ENCODE data around the gene G3BP2. TPM values are rescaled to one million over a fixed set of nuclear protein-coding genes. Genes with fewer than 3 reads are reported as not detected.

G3BP2 gene
- total and polyA plus RNA-seq, 4 donors = 15.7 to 81.6 (median 55.1) TPM

- no peak overlapping the region for H3K4me3 ChIP-seq (ENCODE audit: low read depth in 1 of 3, low read length in 3 of 3)
- H3K4me1 ChIP-seq (ENCODE audit: control insufficient read depth in 4 of 4, insufficient read depth in 4 of 4, low read length in 3 of 4) = no peaks in the 10 kb centered on the region
- no peak for DNase-seq (ENCODE audit: low spot score)
- H3K27me3 ChIP-seq (ENCODE audit: control insufficient read depth in 4 of 4, insufficient read depth in 4 of 4, low read length in 3 of 4) = no peaks in the 10 kb centered on the region
- H3K36me3 ChIP-seq (ENCODE audit: control insufficient read depth in 4 of 4, insufficient read depth in 3 of 4, low read depth in 1 of 4, low read length in 3 of 4) = peaks cover 0 to 5% (median 0%) of the 10 kb centered on the region in 4 donors
- no peak overlapping the region for H3K9ac ChIP-seq (ENCODE audit: low read depth in 1 of 2, low read length in 2 of 2)
- H3K9me3 ChIP-seq (ENCODE audit: control insufficient read depth in 4 of 4, low read length in 3 of 4) = no peaks in the 10 kb centered on the region
- TF ChIP-seq YY1 (IDR thresholded peaks at IDR 0.05) (no peak), HNF4G (IDR thresholded peaks at IDR 0.05) (no peak), NR2F2 (IDR thresholded peaks at IDR 0.05) (no peak), FOXA2 (IDR thresholded peaks at IDR 0.05) (no peak)
- no peak overlapping the region for H3K27ac ChIP-seq (ENCODE audit: low read depth in 1 of 2, low read length in 2 of 2)
- WGBS = 83% methylated on average over 3 of the region's 3 CpGs
Measured at GRCh38 chr4:75686346-75686745, 13.1 kb upstream of the G3BP2 start.

DNA sequence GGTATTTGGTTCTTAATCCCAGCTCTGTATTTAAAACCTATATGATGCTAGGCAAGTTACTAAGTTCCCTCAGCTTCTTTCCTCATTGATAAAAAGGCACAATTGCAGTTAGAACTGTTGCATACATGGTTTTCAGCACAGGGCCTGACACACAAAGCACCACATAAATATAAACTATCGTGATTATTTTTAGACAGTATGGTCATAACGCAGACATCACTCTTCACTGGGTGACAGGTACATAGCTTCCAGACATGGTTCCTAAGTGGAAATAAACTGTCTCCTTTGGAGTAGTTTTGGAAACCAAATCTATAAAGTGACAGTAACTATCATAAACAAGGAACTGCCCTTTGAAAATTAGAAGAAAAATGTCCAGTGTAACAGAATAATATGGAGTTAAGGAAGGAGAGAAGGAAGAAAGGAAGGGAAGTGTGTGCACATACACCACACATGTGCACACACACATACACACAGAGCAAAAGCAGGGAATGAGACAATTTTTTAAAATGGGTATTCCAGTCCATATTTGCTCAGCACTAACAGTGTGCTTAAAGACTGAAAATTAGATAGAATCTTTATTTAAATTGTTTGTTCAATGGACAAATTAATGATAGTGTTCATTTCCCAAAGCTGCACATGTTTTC is 12.5 kb upstream of the G3BP2 start:
- no peak overlapping the region for H3K4me3 ChIP-seq (ENCODE audit: low read depth in 1 of 3, low read length in 3 of 3)
- DNase-seq (ENCODE audit: low spot score) = no peak
- no peak overlapping the region for H3K9ac ChIP-seq (ENCODE audit: low read depth in 1 of 2, low read length in 2 of 2)
- peaks cover 0 to 4% (median 0%) of the 10 kb centered on the region in 4 donors for H3K36me3 ChIP-seq (ENCODE audit: control insufficient read depth in 4 of 4, insufficient read depth in 3 of 4, low read depth in 1 of 4, low read length in 3 of 4)
- H3K4me1 ChIP-seq (ENCODE audit: control insufficient read depth in 4 of 4, insufficient read depth in 4 of 4, low read length in 3 of 4) = no peaks in the 10 kb centered on the region
- H3K27me3 ChIP-seq (ENCODE audit: control insufficient read depth in 4 of 4, insufficient read depth in 4 of 4, low read length in 3 of 4) = no peaks in the 10 kb centered on the region
- no peak overlapping the region for H3K27ac ChIP-seq (ENCODE audit: low read depth in 1 of 2, low read length in 2 of 2)
- WGBS = 91% methylated on average over 2 of the region's 2 CpGs
- H3K9me3 ChIP-seq (ENCODE audit: control insufficient read depth in 4 of 4, low read length in 3 of 4) = no peaks in the 10 kb centered on the region
- TF ChIP-seq GABPA (IDR thresholded peaks at IDR 0.05 in 1 of 2, conservative IDR thresholded peaks at IDR 0.05 in 1 of 2) (no peak), SP1 (IDR thresholded peaks at IDR 0.05) (no peak), NR2F2 (IDR thresholded peaks at IDR 0.05) (no peak), HNF4A (conservative IDR thresholded peaks at IDR 0.05) (no peak)

DNA sequence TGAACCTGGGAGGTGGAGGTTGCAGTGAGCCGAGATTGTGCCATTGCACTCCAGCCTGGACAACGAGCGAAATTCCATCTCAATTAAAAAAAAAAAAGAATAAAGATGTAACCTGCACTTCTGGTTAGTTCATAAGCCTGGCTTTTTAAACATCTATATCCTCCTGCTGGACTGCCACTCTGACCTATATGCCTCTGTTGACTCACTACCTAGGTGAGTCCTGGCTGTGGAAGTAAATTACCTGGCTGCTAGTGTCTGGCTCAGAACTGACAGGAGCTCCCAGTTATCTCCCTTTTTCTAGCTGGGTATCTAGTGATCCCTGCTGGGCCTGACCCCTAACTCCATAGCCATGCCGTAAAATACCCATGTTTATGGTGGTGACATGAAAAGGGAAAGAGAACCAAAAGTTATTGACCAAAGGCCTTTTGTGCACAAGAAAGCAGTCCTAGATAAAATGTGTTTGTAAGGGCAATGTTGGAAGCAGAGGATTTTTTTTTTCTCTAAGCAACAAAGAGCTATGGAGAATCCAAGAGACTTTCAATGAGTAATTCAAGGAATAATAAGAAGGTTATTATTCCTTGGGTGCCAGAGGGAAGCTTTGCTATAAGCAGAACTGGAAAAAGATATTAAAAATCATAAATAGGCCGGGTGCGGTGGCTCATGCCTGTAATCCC is 10.4 kb upstream of the G3BP2 start:
- DNase-seq (ENCODE audit: low spot score) = no peak
- 97% methylated on average over 6 of the region's 6 CpGs for WGBS
- H3K27me3 ChIP-seq (ENCODE audit: control insufficient read depth in 4 of 4, insufficient read depth in 4 of 4, low read length in 3 of 4) = no peaks in the 10 kb centered on the region
- TF ChIP-seq TAF1 (conservative IDR thresholded peaks at IDR 0.05) (no peak), FOXA1 (IDR thresholded peaks at IDR 0.05) (no peak), HNF4A (conservative IDR thresholded peaks at IDR 0.05) (no peak), JUND (IDR thresholded peaks at IDR 0.05) (no peak), EGR1 (IDR thresholded peaks at IDR 0.05; ENCODE audit: low read depth in 2 of 2) (no peak)
- TF ChIP-seq, protein P1, sequence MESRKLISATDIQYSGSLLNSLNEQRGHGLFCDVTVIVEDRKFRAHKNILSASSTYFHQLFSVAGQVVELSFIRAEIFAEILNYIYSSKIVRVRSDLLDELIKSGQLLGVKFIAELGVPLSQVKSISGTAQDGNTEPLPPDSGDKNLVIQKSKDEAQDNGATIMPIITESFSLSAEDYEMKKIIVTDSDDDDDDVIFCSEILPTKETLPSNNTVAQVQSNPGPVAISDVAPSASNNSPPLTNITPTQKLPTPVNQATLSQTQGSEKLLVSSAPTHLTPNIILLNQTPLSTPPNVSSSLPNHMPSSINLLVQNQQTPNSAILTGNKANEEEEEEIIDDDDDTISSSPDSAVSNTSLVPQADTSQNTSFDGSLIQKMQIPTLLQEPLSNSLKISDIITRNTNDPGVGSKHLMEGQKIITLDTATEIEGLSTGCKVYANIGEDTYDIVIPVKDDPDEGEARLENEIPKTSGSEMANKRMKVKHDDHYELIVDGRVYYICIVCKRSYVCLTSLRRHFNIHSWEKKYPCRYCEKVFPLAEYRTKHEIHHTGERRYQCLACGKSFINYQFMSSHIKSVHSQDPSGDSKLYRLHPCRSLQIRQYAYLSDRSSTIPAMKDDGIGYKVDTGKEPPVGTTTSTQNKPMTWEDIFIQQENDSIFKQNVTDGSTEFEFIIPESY (IDR thresholded peaks at IDR 0.05) = no peak
- no peaks in the 10 kb centered on the region for H3K36me3 ChIP-seq (ENCODE audit: control insufficient read depth in 4 of 4, insufficient read depth in 3 of 4, low read depth in 1 of 4, low read length in 3 of 4)
- H3K9ac ChIP-seq (ENCODE audit: low read depth in 1 of 2, low read length in 2 of 2) = no peak overlapping the region
- no peak overlapping the region for H3K4me3 ChIP-seq (ENCODE audit: low read depth in 1 of 3, low read length in 3 of 3)
- no peaks in the 10 kb centered on the region for H3K4me1 ChIP-seq (ENCODE audit: control insufficient read depth in 4 of 4, insufficient read depth in 4 of 4, low read length in 3 of 4)
- H3K9me3 ChIP-seq (ENCODE audit: control insufficient read depth in 4 of 4, low read length in 3 of 4) = no peaks in the 10 kb centered on the region
- no peak overlapping the region for H3K27ac ChIP-seq (ENCODE audit: low read depth in 1 of 2, low read length in 2 of 2)
